NCI-H1417 (cell line): ENCODE data around the gene CLP1.

Experiments used
- DNase-seq, 3 experiments: peaks; one replicate each; lab custom pipeline; 2025; lab: John Stamatoyannopoulos, UW

The CLP1 gene

GRCh38 chr11:57657194-57658022 is at the start of gene CLP1:
Gene CLP1, plus strand, starts transcription at chr11:57657762. Its CDS starts 1,715 bp downstream, at chr11:57659477.
- DNase-seq: peak; percentile 98 to 100 (median 99)

GRCh38 chr11:57610170-57610569 is 47.4 kb upstream of the CLP1 start:
- no peak for DNase-seq

GRCh38 chr11:57614234-57614772 is 43.3 kb upstream of the CLP1 start:
- no peak for DNase-seq

GRCh38 chr11:57615308-57615707 is 42.3 kb upstream of the CLP1 start:
- DNase-seq: no peak

GRCh38 chr11:57616595-57616994 is 41.0 kb upstream of the CLP1 start:
- no peak for DNase-seq

GRCh38 chr11:57618438-57618837 is 39.1 kb upstream of the CLP1 start:
- DNase-seq: no peak

- no peak for DNase-seq
Measured at GRCh38 chr11:57619331-57619730, 38.2 kb upstream of the CLP1 start.

GRCh38 chr11:57620467-57620866 is 37.1 kb upstream of the CLP1 start:
- peak in 1 of 3 experiments; percentile 37 for DNase-seq

GRCh38 chr11:57622263-57622662 is 35.3 kb upstream of the CLP1 start:
- DNase-seq: peak in 2 of 3 experiments; percentile 17 to 68

- no peak for DNase-seq
Measured at GRCh38 chr11:57624864-57625263, 32.7 kb upstream of the CLP1 start.

- no peak for DNase-seq
Measured at GRCh38 chr11:57626895-57627294, 30.7 kb upstream of the CLP1 start.

GRCh38 chr11:57630171-57630570 is 27.4 kb upstream of the CLP1 start:
- no peak for DNase-seq

- DNase-seq: no peak
Measured at GRCh38 chr11:57632116-57632515, 25.4 kb upstream of the CLP1 start.

- DNase-seq: no peak
Measured at GRCh38 chr11:57633394-57634070, 24.0 kb upstream of the CLP1 start.

GRCh38 chr11:57634311-57634710 is 23.3 kb upstream of the CLP1 start:
- DNase-seq: no peak

GRCh38 chr11:57635246-57635645 is 22.3 kb upstream of the CLP1 start:
- no peak for DNase-seq

- DNase-seq: no peak
Measured at GRCh38 chr11:57637626-57638004, 19.9 kb upstream of the CLP1 start.

- DNase-seq: peak; percentile 33 to 90 (median 87)
Measured at GRCh38 chr11:57638005-57638781, 19.4 kb upstream of the CLP1 start.

- peak in 2 of 3 experiments; percentile 42 to 57 for DNase-seq
Measured at GRCh38 chr11:57638811-57639320, 18.7 kb upstream of the CLP1 start.

GRCh38 chr11:57639321-57640067 is 18.1 kb upstream of the CLP1 start:
- DNase-seq: peak in 2 of 3 experiments; percentile 71 to 83
